HG02610 (cell line): ENCODE data around the gene JUND.

Source experiments
- ATAC-seq: cut with Tn5 transposase; IDR thresholded peaks from one replicate; pipeline ENCODE4 v1.9.1; 2021; ENCODE audit warnings: mild to moderate bottlenecking, moderate library complexity; ENCODE audit not compliant: unreplicated experiment

Gene JUND

DNA sequence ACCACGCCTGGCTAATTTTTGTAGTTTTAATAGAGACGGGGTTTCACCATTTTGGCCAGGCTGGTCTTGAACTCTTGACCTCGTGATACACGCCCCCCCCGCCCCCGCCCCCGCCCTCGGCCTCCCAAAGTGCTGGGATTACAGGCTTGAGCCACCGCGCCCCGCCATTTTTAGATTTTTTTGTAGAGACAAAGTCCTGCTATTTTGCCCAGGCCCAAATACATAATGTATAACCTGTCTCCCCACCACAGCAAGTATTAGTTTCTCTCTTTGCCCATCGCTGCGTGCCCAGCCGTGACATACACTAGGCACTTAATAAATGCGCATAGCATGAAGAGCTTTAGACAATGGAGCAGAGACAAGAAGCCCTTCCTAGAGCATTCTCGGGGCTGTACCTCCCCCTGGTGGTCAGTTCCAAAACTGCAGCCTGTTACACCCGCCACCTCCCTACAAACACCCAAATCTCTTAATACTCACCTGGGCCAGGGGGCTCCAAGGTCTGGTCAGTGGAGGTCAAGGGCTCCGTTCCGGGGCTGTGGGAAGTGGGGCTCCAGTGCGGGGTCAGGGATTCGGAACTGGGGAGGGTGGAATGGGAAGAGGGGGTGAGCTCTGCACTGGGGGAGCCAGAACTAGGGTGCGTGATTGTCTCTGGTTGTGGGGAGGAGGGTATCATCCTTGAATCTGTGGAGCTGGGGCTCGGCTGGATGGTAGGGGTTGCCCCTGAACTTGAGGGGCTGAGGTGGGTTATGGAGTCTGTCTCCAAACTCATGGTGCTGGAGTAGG, 29.6 kb downstream of the JUND start:
- no peak for ATAC-seq

DNA sequence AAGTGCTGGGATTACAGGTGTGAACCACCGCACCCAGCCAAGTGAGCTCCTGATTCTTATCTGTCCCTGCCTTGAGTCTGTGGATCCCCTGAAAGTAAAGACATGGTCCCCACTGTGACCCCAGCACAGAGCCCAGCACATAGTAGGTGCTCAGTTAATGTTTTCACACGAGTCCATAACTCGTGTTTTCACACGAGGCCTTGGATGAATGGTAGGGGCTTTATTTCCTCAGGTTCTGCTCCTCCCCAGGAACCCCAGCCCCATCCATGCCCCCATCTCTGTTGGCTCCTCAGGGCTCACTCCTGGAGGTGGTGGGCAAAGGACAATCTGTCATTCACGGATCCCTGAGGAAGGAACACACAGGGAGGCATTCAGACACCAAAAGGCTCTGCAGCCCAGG, 31.6 kb downstream of the JUND start:
- ATAC-seq: no peak

DNA sequence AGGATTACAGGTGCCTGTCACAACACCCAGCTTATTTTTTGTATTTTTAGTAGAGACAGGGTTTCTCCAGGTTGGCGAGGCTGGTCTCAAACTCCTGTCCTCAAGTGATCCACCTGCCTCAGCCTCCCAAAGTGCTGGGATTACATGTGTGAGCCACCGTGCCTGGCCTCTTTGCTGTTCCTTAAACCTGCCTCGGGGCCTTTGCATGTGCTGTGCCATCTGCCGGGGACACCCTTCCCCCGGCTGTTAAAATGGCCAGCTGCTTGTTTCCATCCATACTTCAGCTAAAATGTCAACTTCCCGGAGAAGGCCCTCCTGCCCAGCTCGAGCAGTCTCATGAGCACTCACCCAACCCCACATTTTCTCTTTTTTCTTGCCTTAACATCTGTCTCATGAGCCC, 36.1 kb downstream of the JUND start:
- ATAC-seq: no peak

DNA sequence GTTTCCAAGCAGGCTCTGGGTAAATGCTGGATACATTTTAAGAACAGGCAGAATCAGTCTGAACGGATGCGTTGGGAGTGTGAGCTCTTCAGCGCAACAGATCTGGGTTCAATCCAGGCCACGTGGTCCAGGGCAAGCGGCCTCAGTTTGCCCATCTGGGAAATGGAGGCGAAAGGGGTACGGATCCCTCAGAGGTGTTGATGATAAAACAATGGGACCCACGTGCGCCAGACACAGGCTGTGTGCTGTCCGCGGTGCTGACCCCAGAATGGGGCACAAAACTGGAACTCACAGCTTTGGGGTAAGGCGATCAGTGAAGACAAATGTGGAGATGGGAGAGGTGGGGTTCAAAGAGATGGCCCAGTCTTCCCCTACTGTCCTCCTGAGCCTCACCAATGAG, 42.1 kb downstream of the JUND start:
- ATAC-seq: no peak

DNA sequence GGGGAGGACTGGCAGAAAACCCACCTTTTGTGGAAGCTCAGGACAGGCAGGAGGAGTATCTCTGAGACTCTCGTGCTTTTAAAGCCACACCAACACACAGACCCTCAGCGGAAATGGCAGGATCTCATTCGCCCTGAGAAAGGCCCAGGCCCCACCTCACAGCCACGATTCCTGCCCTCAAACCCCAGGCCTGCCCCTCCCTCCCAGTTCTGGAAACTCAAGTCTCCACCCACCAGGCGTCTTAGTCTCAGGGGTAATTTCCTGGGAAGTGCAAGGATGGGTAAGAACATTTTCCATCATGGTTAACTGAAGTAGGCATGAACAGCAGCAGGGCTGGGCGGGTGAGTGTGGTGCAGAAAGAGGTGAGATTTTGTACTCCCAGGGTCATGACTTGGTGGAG, 47.2 kb downstream of the JUND start:
- ATAC-seq: no peak

DNA sequence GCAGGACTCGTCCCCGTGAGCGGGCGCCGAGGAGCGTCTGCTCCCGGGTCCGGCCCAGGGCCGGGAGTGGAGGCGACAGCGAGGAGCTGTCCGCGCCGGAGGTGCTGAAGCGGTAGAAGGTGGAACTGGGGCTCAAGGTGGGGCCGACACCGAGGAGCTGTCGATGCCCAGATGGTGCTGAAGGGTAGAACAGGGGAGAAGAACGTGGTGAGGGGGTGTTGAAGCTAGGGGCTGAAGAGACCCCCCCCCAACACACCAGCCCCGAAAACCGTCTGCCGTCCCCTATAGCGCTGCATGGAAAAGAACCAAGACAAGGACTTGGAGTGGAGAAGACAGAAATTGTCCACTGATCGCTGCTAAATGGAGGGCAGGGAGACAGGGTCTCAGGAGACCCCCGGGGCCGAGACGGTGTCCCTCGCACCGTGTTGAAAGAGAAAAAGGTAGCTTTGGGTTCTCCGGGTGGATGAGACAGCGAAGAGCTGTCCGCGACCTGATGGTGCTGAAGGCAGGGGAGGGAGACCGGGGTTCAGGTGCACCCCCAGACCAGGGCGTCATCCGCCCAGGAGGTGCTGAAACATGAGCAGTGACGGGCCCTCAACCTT, 48.1 kb downstream of the JUND start:
- ATAC-seq: no peak

DNA sequence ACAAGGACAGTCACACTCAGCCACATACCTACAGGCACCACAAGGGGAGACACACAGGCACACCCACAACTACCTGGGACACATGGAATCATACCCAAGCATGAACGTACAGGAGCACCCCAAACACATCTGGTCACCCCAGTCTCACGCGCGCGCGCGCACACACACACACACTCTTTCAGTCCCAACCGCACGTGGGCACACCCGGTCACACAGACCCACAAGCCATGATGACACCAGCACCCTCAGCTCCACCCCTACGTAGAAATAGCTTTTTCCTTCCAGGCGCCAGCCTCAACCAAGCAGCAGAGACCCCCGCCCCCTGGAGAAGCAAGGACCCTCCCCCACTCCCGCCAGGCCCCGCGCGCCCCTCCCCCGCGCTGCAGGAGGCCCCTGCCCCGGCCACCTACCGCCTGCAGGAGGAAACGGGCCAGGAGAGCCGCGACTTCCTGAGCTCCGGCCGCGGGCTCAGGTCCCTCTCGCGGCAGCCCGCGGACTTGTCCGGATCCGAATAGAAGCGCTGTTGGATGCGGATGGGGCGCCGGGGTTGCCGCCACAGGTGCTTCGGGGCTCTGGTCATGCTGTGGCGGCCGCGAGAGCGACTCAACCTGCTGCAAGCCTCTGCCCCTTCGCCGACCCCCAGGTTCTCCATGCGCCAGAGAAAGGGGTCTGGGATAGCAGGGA, 48.7 kb downstream of the JUND start:
- no peak for ATAC-seq

DNA sequence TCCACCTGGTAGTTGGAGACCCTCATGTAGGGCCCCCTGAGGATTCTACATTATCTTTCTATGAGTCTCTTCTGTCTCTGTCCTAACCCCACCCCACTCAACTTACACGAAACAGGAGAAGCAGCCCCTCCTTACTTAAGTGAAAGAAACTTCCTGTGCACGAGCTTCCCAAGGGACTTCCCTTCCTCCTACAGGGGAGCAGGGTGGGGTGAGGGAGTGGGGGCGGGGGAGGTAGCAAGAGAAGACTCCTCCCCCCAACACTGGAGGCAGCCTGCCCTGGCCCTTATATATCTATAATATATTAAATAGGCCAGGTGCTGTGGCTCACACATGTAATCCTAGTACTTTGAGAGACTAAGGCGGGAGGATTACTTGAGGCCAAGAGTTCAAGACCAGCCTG, 49.6 kb downstream of the JUND start:
- ATAC-seq: no peak

DNA sequence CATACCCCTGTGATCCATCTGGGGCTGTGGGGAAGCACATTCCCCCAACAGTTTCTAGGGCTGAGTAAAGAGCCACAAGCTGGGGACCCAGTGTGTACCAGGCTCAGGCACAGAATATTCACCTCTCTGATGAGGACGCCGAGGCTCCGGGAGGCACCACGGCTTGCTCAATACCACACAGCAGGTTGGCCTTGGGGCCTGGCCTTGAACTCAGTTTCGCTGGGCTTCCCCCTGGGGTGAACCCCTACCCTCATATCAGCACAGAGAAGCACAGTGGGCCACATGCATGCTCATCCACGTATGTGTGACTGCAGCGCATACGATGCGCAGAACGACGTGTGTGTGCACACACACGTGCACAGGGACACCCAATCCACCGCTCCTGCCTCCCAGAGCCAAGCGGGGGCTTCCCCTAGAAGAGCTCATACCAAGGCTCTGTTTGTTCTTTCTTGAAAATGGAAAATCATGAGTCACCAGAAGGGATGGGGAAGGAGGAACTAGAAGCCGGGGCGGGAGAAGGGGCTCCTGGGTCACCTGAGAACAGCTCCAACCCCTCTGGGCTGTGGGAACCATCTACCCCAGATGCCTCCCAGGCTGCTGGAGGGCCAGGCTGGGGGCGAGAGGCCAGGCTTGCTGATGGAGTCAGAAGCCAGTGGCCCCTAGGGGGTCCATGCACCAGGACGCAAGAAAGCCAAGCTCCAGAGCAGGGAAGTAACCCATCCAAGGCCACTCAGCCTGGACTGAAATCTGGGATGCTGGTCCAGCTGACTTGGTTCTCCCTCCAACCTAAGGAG, 50.3 kb downstream of the JUND start:
- ATAC-seq: no peak

DNA sequence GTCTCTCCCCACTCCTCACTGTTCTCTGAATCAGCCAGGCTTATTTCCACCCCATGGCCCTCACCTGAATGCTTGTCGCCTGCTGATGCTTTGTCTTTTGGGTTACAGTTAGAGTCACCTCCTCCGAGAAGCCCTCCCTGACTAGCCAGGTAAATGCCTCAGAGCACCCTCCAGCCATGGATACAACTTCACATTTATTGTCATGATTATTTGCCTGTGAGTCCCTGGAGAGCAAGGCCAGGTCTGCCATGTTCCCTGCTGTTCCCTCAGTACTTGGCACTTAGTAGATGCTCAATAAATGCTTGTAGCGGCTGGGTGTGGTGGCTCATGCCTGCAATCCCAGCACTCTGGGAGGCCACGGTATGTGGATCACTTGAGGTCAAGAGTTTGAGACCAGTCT, 51.5 kb downstream of the JUND start:
- no peak for ATAC-seq
